ENCODE measurements around the gene DNAH17. TPM values are rescaled to one million over a fixed set of nuclear protein-coding genes. Genes with fewer than 3 reads are reported as not detected.

DNAH17 gene
- total RNA-seq, 2 donors from 2014 or later: 0.13 to 0.64 TPM

- no peak overlapping the region for H3K4me3 ChIP-seq (ENCODE audit: low read length)
- H3K4me3 Mint-ChIP-seq: no peak overlapping the region
- H3K36me3 ChIP-seq (ENCODE audit: control insufficient read depth, insufficient read depth, low read length): peaks cover 7% of the 10 kb centered on the region
- H3K27ac Mint-ChIP-seq: no peak overlapping the region
- H3K27me3 Mint-ChIP-seq (ENCODE audit: insufficient read depth): no peaks in the 10 kb centered on the region
- no peak overlapping the region for H3K27ac ChIP-seq (ENCODE audit: low read depth, low read length)
- no peaks in the 10 kb centered on the region for H3K27me3 ChIP-seq (ENCODE audit: control insufficient read depth, insufficient read depth, low read length, poor library complexity, severe bottlenecking)
- no peak overlapping the region for H3K9ac ChIP-seq (ENCODE audit: extremely low read depth, low read length, poor library complexity, severe bottlenecking)
- TF ChIP-seq CTCF (conservative IDR thresholded peaks at IDR 0.05): no peak
- DNase-seq: no peak
- H3K4me1 ChIP-seq (ENCODE audit: control insufficient read depth, insufficient read depth, low read length): peaks cover 22% of the 10 kb centered on the region
- H3K9me3 ChIP-seq (ENCODE audit: control insufficient read depth, low read length): no peaks in the 10 kb centered on the region
- peaks cover 5% of the 10 kb centered on the region for H3K36me3 Mint-ChIP-seq (ENCODE audit: low read depth)
- WGBS, 2 experiments (ENCODE audit: insufficient coverage in 1 of 2, insufficient read length in 1 of 2): 98 to 100% methylated on average over 1 to 4 of the region's 5 CpGs
- H3K4me1 Mint-ChIP-seq: peaks cover 53% of the 10 kb centered on the region
- no peaks in the 10 kb centered on the region for H3K9me3 Mint-ChIP-seq
Measured at GRCh38 chr17:78376161-78376560, 201.0 kb downstream of the DNAH17 start.

- H3K36me3 ChIP-seq (ENCODE audit: control insufficient read depth, insufficient read depth, low read length): peaks cover 7% of the 10 kb centered on the region
- no peaks in the 10 kb centered on the region for H3K27me3 ChIP-seq (ENCODE audit: control insufficient read depth, insufficient read depth, low read length, poor library complexity, severe bottlenecking)
- peak; percentile 59 for DNase-seq
- H3K4me1 ChIP-seq (ENCODE audit: control insufficient read depth, insufficient read depth, low read length): peaks cover 22% of the 10 kb centered on the region
- peak overlapping the region; percentile 83 for H3K27ac ChIP-seq (ENCODE audit: low read depth, low read length)
- Mint-ChIP-seq H3K4me1 (peaks cover 47% of the 10 kb centered on the region), H3K27ac (peak overlapping the region; percentile 85), H3K27me3 (ENCODE audit: insufficient read depth) (no peaks in the 10 kb centered on the region), H3K9me3 (no peaks in the 10 kb centered on the region), H3K36me3 (ENCODE audit: low read depth) (peaks cover 5% of the 10 kb centered on the region), H3K4me3 (no peak overlapping the region)
- no peaks in the 10 kb centered on the region for H3K9me3 ChIP-seq (ENCODE audit: control insufficient read depth, low read length)
- 86 to 91% methylated on average over 9 of the region's 9 CpGs for WGBS, 2 experiments (ENCODE audit: insufficient coverage in 1 of 2, insufficient read length in 1 of 2)
- TF ChIP-seq CTCF (conservative IDR thresholded peaks at IDR 0.05): no peak
- peak overlapping the region; percentile 42 for H3K9ac ChIP-seq (ENCODE audit: extremely low read depth, low read length, poor library complexity, severe bottlenecking)
- H3K4me3 ChIP-seq (ENCODE audit: low read length): no peak overlapping the region
Measured at GRCh38 chr17:78375401-78376151, 201.6 kb downstream of the DNAH17 start.

GRCh38 chr17:78374631-78375274 lies 202.4 kb downstream of the DNAH17 start:
- H3K9ac ChIP-seq (ENCODE audit: extremely low read depth, low read length, poor library complexity, severe bottlenecking): peak overlapping the region; percentile 42
- H3K4me3 Mint-ChIP-seq: peak overlapping the region; percentile 22
- no peaks in the 10 kb centered on the region for H3K27me3 ChIP-seq (ENCODE audit: control insufficient read depth, insufficient read depth, low read length, poor library complexity, severe bottlenecking)
- no peaks in the 10 kb centered on the region for H3K9me3 Mint-ChIP-seq
- H3K36me3 ChIP-seq (ENCODE audit: control insufficient read depth, insufficient read depth, low read length): no peaks in the 10 kb centered on the region
- H3K27me3 Mint-ChIP-seq (ENCODE audit: insufficient read depth): no peaks in the 10 kb centered on the region
- no peak overlapping the region for H3K4me3 ChIP-seq (ENCODE audit: low read length)
- no peaks in the 10 kb centered on the region for H3K36me3 Mint-ChIP-seq (ENCODE audit: low read depth)
- H3K4me1 Mint-ChIP-seq: peaks cover 48% of the 10 kb centered on the region
- peak; percentile 87 for DNase-seq
- H3K9me3 ChIP-seq (ENCODE audit: control insufficient read depth, low read length): no peaks in the 10 kb centered on the region
- H3K27ac Mint-ChIP-seq: peak overlapping the region; percentile 85
- 49 to 68% methylated on average over 11 to 14 of the region's 14 CpGs for WGBS, 2 experiments (ENCODE audit: insufficient coverage in 1 of 2, insufficient read length in 1 of 2)
- H3K27ac ChIP-seq (ENCODE audit: low read depth, low read length): peak overlapping the region; percentile 83
- peaks cover 18% of the 10 kb centered on the region for H3K4me1 ChIP-seq (ENCODE audit: control insufficient read depth, insufficient read depth, low read length)
- TF ChIP-seq CTCF (conservative IDR thresholded peaks at IDR 0.05): no peak

Measured in endodermal cell (in vitro differentiated cells).